Pons (tissue), 1 donor: ENCODE results near the gene GPC6.

Experiments used
- DNase-seq: peaks from one replicate; pipeline ENCODE4 v3.0.0-alpha.2; 2016; ENCODE audit warnings: low spot score

GPC6 gene

DNA sequence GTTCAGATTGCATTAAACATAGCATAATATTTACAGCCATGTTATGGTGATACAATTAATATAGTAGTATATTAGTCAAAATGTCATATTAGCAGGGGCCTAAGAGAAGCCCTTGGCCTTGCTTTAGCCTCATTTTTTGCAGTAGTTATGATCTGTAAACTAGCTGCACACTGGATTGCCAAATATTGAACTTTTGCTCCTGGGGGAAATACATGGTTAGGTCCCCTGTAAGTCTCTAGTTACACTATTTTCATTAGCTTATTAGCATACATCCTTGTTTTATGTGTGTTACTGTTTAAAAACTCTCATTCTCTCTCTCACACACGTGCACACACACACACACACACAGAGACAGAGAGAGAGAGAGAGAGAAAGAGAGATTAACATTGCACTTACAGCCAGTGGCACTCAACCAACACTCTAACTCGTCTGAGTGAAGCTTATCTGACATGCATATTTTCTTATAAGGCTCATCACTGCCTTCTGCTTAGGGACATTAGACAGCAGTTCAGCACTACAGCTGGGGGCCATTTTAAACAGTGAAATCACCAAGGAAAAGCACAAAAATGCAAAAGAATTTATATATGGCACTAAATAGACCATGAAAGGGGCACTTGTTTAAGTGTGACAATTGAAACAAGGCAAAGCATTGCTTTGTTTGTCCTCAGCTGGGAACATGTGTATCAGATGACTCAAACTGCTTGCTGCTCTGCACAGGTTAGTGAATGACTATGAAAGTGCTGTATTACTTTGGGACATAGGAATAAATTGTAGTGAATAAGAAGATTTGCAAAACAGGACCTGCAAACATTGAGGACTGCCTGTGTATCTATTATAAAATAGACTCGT is 278.7 kb downstream of the GPC6 start:
- DNase-seq: peak; percentile 57

DNA sequence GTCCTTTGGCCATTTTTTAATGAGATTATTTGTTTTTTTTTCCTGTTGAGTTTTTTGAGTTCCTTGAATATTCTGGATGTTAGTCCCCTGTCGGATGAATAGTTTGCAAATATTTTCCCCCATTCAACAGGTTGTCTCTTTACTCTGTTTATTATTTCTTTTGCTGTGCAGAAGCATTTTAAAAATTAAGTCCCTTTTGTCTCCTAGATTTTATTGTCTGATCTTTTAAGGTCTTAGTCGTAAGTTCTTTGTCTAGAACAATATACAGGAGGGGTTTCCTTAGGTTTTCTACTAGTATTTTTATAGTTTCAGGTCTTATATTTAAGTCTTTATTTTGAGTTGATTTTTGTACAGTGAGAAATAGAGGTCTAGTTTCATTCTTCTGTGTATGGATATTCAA is 284.4 kb downstream of the GPC6 start:
- no peak for DNase-seq

GRCh38 chr13:93515267-93515666 is 288.7 kb downstream of the GPC6 start:
- DNase-seq: no peak

DNA sequence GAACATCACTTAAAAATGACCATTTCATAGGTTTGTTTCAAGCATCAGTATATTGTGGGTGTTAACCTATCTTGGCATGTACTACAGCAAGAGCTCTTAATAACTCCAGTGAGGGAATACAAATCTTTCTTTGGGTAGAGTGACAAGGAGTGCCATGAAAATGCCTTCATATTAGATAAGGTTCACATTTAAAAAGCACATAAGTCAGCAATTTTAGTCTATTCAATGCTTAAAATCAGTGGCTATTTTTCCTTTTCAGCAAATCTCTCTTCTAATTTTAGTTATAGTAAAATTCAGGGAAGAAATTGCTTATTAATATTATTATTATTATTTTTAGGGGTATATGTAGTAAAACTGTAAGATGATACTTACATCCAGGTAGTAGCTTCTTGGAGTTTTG is 291.1 kb downstream of the GPC6 start:
- no peak for DNase-seq

DNA sequence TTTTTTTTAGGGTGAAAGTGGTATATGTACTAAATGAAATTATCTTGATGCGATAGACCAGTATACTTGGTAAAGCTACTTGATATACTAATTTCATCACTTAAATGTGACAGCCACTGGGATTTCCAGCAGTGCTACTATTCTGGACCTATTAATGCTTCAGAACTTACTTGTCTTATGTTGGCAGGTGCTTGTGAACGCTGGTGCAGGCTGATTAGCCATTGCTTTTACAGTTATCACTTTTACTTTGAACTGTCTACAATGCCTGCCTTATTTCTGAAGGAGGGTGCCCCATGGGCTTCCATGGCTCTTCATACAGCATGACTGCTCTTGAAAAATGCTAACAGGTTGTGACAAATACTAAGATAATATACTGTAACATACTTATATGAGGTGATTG is 294.7 kb downstream of the GPC6 start:
- DNase-seq: no peak

GRCh38 chr13:93522501-93522900 is 295.9 kb downstream of the GPC6 start:
- DNase-seq: no peak

DNA sequence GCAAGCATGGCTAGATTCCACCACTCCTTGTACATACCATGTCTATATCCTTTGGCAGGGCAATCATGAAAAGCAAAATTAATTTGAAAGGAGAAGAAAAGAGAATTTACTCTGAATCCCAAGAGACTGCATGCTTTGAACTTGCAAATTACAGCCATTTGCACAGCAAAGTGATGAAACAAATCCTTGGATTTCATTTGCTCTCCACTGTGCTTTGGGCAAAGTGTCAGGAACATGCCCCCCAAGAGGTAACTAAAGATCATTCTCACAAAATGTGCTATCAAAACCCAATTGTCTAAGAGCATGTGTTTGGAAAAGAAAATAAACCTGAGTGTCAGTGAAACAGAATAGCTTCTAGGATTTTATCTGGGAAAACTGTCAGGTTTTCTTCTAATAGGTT is 298.5 kb downstream of the GPC6 start:
- no peak for DNase-seq

DNA sequence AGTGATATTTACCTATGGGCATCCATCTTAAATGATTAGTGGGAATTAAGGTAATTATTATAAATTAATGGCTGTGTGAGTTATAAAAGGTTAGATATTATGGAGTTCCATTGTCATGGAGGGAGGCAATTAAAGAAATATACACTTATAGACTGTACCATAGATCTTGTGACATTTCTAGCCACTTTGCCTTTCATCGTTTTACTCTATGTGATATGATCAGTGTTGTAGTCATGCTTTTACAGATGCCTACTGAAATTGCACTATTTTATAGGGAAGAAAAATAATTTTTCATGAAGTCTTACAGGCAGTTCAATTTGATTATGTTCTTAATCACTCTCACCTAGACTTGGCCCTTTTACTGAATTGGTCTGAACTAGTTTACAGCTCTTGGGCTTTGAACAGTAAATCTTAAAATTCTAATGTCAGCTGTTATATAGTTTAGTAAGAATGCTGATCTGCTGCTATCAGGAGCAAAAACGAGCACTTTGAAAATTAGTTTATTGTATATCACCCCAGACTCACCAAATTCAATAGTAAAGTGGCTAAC is 301.2 kb downstream of the GPC6 start:
- DNase-seq: no peak

DNA sequence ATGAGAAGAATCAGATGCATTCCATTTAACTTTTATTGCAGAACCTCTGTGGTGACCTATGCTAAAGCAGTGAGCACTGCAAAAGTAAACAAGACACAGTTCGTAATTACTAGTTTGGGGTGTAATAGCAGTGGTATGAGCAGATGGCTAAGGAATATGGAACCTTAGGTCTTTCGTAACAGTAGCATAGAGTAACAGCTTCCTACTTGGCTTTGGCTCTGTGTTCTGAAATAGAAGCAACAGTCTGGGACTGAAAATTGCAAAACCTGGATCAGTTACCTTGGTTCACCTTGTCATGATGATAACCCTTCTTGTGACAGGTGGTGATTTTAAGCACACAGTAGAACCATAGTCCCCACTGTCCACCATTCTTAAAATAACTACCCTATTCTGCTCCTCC is 303.4 kb downstream of the GPC6 start:
- no peak for DNase-seq

DNA sequence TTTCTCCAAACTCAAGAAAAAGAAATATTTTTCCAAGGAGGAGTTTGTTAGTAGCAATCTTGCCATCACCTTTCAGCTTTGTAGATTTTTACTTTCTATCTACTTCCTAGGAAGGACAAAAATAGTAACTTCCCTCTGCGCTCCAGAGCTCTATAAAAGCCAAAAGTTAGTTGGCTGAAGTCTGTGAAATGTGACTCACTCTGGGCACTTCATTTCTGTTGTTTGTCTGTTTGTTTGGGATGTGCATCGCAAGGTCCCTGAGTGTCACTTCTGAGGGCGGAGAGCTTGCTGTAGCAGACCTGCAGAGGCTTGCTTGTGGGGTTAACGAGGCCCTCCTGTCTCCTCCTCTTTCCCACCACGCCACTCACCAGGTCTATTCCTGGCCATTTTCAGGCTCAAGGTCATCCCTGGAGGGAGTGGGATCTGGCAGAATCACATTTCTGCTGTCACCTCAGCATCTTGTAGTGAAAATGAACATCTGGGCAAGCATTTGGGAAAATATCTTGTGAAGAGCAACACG is 307.6 kb downstream of the GPC6 start:
- DNase-seq: no peak

- DNase-seq: no peak
Observed at GRCh38 chr13:93535251-93535650, 308.6 kb downstream of the GPC6 start.

GRCh38 chr13:93539914-93540313 is 313.3 kb downstream of the GPC6 start:
- DNase-seq: no peak

GRCh38 chr13:93547886-93548285 is 321.3 kb downstream of the GPC6 start:
- DNase-seq: no peak

DNA sequence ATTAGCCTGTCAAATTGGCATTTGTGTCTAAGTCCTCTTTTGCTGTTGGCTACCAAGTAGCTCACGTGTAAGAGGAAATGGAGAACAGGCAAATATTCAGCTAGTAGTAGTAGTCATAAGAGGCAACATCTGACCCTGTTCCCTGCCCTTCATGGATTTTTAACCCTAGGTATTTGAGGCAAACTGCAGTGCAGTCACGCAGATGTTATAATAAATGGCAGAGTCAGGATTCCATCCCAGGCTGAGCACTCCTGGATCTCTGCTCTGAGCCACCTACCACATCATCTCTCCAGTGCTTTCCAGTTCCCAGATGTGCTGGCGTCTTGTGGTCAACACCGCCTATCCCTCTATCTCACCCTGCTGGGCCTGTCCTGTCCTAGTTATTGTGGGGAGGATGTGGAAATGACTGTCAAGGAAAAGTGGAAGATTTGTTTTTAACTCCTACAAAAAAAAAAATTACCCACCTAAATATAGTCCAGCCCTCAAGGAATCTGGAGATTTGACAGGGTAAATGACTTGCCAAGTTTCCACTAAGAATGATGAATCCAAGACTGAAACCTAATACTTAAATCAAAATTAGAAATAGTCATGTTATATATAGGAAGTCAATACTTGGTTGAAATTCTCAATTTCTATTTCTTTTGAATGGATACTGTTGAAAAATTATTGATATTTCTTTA is 322.9 kb downstream of the GPC6 start:
- DNase-seq: no peak

DNA sequence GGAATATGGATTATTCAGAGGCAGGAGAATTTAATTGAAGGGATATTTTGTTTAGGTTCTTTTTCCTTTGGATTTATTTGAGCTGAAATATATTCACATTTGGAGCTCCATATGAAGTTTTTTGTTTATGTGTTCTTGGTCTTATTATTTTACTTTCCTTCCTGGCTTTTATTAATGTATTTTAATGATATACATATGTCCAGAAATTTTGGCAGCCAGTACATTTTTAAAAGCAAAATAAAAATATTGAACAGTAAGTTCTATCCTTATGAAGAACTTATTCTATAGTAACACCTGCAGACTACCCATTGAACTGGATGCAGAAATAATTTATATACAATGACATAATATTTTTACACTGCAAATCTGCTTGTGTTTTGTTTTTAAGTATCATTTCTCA is 323.6 kb downstream of the GPC6 start:
- DNase-seq: no peak

DNA sequence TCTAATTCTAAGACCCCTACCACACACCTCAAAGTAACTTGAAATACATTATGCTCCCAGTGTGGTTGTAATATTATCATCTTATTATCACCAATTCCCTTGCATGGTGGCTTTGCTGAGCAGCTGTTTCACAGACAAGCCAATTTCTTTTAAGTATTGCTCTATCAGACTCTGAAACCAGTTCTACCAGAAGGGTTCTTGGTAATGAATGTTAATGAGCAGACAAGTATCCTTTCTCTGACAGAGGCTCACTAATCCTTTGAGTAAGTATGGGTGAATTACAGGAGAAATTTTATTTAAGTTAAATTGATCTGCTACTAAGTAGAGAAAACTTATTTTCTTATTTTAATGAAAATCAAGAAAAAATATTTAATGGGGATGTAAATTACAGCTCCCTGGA is 326.0 kb downstream of the GPC6 start:
- no peak for DNase-seq

DNA sequence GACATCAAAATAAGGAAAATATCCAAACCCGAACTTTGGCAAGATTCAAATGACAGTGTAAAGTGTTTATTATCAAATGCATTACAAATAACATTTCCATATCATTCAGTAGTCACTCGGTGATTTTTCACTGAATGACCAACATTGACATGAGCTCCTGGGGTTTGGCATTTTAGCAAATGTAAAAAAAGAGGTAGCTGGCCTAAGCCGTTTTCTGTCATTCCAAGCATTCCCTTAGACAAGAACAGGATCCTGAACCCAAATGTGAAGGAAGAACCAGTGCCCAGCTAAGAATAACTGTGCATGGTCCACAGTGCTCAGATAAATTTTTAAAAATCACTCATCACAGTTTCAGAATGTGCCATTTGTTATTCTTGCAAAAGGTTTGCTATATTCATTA is 327.9 kb downstream of the GPC6 start:
- DNase-seq: no peak

- no peak for DNase-seq
Observed at GRCh38 chr13:93558637-93559036, 332.0 kb downstream of the GPC6 start.

- no peak for DNase-seq
Observed at GRCh38 chr13:93559718-93560117, 333.1 kb downstream of the GPC6 start.

DNA sequence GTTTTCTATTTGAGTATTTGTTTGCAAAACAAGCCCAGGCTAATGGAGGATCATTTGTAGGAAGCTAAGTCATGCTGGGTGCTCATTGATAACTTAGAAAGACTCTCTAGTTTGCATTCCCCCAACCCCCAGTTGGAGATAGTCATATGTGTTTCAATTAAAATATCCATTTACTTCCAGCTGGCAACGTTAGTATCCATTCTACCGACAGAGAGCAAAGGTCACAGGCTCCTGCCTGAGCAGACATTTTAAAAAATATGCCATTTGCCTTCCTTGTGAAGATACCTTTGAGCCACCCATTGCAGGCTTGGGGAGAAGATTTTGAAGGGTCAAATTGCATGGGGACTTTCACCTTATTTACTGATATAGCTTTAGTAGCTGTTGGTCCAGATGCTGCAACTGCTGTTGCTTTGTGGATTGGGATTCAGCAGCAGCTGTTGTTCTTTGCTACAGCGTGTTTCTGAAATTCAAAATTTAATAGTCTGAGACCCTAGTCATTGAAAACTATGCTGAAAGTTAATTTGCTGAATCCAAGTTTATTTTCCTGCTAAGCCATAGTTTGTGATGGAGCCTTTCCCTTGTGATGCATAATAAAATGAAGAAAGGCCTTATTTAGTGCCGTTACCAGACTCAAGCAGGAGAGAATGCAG is 335.1 kb downstream of the GPC6 start:
- DNase-seq: no peak

GRCh38 chr13:93562676-93563075 is 336.1 kb downstream of the GPC6 start:
- DNase-seq: no peak

GRCh38 chr13:93577105-93577504 is 350.5 kb downstream of the GPC6 start:
- no peak for DNase-seq

GRCh38 chr13:93589788-93590187 is 363.2 kb downstream of the GPC6 start:
- no peak for DNase-seq
